ENCODE results near the gene TRABD2B. TPM values are rescaled to one million over a fixed set of nuclear protein-coding genes. Genes with fewer than 3 reads are reported as not detected.

Gene TRABD2B
- total and polyA plus RNA-seq, 8 donors = 1.6 to 3.8 (median 3.0) TPM

- peak in 2 of 4 donors; percentile 42 to 57 for ATAC-seq
- no peak overlapping the region for H3K27ac ChIP-seq
Observed at GRCh38 chr1:48017716-48018115, 20.5 kb upstream of the TRABD2B start.

DNA sequence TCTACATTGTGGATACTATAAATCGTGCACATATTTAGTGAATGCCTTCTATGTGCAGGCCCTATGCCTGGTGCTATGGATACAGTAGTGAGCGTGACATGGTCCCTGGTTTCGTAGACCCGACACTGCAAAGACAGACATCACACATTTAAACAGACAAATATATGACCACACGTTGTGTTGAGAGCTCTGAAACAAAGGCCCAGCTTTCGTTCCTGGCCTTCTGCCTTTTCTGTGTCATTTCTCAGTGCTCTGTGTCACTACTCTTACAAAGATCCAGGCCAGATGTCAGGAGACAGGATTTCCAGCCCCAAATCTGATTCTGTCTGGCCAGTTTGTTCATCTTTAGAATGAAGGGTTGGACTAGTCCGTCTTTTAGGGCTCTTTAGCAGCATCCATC, 19.3 kb upstream of the TRABD2B start:
- DNase-seq (no peak), ATAC-seq (no peak), FAIRE-seq (no peak)
- intact Hi-C loops (cut with DNase I) = no loop called here
- WGBS, 2 donors = 68 to 79% methylated on average over 7 of the region's 7 CpGs
- peaks cover 0 to 2% (median 0%) of the 10 kb centered on the region in 4 donors for H3K27me3 ChIP-seq
- no peak overlapping the region for H3K27ac ChIP-seq
- H3K36me3 ChIP-seq = no peaks in the 10 kb centered on the region
- TF ChIP-seq, protein P1, sequence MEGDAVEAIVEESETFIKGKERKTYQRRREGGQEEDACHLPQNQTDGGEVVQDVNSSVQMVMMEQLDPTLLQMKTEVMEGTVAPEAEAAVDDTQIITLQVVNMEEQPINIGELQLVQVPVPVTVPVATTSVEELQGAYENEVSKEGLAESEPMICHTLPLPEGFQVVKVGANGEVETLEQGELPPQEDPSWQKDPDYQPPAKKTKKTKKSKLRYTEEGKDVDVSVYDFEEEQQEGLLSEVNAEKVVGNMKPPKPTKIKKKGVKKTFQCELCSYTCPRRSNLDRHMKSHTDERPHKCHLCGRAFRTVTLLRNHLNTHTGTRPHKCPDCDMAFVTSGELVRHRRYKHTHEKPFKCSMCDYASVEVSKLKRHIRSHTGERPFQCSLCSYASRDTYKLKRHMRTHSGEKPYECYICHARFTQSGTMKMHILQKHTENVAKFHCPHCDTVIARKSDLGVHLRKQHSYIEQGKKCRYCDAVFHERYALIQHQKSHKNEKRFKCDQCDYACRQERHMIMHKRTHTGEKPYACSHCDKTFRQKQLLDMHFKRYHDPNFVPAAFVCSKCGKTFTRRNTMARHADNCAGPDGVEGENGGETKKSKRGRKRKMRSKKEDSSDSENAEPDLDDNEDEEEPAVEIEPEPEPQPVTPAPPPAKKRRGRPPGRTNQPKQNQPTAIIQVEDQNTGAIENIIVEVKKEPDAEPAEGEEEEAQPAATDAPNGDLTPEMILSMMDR (IDR thresholded peaks at IDR 0.05) = no peak
- H3K4me1 ChIP-seq = no peaks in the 10 kb centered on the region
- no peak overlapping the region for H3K4me3 ChIP-seq
- H3K9me3 ChIP-seq = no peaks in the 10 kb centered on the region

More at GRCh38 chr1:48017716-48018115, 20.5 kb upstream of the TRABD2B start:
- Histone ChIP-seq H3K27me3 (peaks cover 0 to 2% (median 0%) of the 10 kb centered on the region in 4 donors), H3K4me3 (no peak overlapping the region), H3K4me1 (no peaks in the 10 kb centered on the region), H3K9me3 (no peaks in the 10 kb centered on the region), H3K36me3 (no peaks in the 10 kb centered on the region)
- 58 to 59% methylated on average over 4 of the region's 4 CpGs for WGBS, 2 donors
- intact Hi-C loops (cut with DNase I) = no loop called here
- no peak for DNase-seq
- TF ChIP-seq, protein P1 (IDR thresholded peaks at IDR 0.05) = no peak
- no peak for FAIRE-seq

DNA sequence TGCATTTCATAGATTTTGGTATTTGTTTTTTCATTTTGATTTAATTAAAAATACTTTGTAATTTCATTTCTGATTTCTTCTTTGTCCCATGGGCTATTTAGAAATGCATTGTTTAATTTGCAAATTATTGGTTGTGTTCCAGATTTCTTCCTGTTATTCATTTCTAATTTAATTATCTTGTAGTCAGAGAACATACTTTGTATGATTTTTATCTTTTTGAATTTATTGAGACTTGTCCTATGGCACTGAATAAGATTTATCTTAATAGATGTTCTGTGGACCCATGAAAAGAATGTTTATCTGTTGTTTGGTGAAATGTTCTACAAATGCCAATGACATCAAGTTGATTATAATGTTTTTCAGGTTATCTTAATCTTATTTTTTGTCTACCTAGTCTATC, 16.1 kb upstream of the TRABD2B start:
- ATAC-seq = no peak
- TF ChIP-seq, protein P1 (IDR thresholded peaks at IDR 0.05) = no peak
- FAIRE-seq = peak; percentile 37

GRCh38 chr1:48007047-48007446, 9.9 kb upstream of the TRABD2B start:
- no peaks in the 10 kb centered on the region for H3K9me3 ChIP-seq
- no peak for FAIRE-seq
- H3K4me3 ChIP-seq = no peak overlapping the region
- no peak overlapping the region for H3K27ac ChIP-seq
- H3K4me1 ChIP-seq = no peaks in the 10 kb centered on the region
- DNase-seq = no peak
- WGBS, 2 donors = 69 to 81% methylated on average over 2 of the region's 2 CpGs
- H3K27me3 ChIP-seq = no peaks in the 10 kb centered on the region
- ATAC-seq = peak in 2 of 4 donors; percentile 18 to 23
- intact Hi-C loops (cut with DNase I) = no loop called here
- TF ChIP-seq, protein P1 (IDR thresholded peaks at IDR 0.05) = no peak
- no peaks in the 10 kb centered on the region for H3K36me3 ChIP-seq

More for the DNA sequence above, 16.1 kb upstream of the TRABD2B start:
- no peak for DNase-seq
- Histone ChIP-seq H3K27me3 (peaks cover 0 to 2% (median 0%) of the 10 kb centered on the region in 4 donors), H3K4me3 (no peak overlapping the region), H3K36me3 (no peaks in the 10 kb centered on the region), H3K9me3 (no peaks in the 10 kb centered on the region), H3K27ac (no peak overlapping the region), H3K4me1 (no peaks in the 10 kb centered on the region)
- intact Hi-C loops (cut with DNase I) = no loop called here

- TF ChIP-seq, protein P1 (IDR thresholded peaks at IDR 0.05) = no peak
- intact Hi-C loops (cut with DNase I) = no loop called here
- ATAC-seq = no peak
- no peak overlapping the region for H3K4me3 ChIP-seq
- H3K4me1 ChIP-seq = no peaks in the 10 kb centered on the region
- FAIRE-seq = no peak
- H3K36me3 ChIP-seq = no peaks in the 10 kb centered on the region
- H3K27ac ChIP-seq = no peak overlapping the region
- H3K9me3 ChIP-seq = no peaks in the 10 kb centered on the region
- H3K27me3 ChIP-seq = no peaks in the 10 kb centered on the region
- WGBS, 2 donors = 94 to 100% methylated on average over 1 of the region's 1 CpG
- DNase-seq = no peak
Observed at GRCh38 chr1:48006264-48006663, 9.1 kb upstream of the TRABD2B start.
